ENCODE data around the gene PPM1L. TPM values are rescaled to one million over a fixed set of nuclear protein-coding genes. Genes with fewer than 3 reads are reported as not detected.
"Not testable (repeated sequence)": the region's sequence is repeated elsewhere in the genome, so short reads cannot be mapped to it uniquely, and the experiment has no call there.

PPM1L gene
- total RNA-seq, 1 donor: 0.86 TPM

GRCh38 chr3:160992712-160993111 is 236.7 kb downstream of the PPM1L start:
- no peak for DNase-seq (ENCODE audit: low read depth)
- H3K4me3 ChIP-seq (ENCODE audit: low read depth, low read length): no peak overlapping the region
- TF ChIP-seq CTCF (IDR thresholded peaks at IDR 0.05; ENCODE audit: insufficient read depth, low read depth, low read length): no peak

- no peak for DNase-seq (ENCODE audit: low read depth)
- TF ChIP-seq CTCF (IDR thresholded peaks at IDR 0.05; ENCODE audit: insufficient read depth, low read depth, low read length): no peak
- H3K4me3 ChIP-seq (ENCODE audit: low read depth, low read length): no peak overlapping the region
Observed at GRCh38 chr3:160996811-160997210, 240.8 kb downstream of the PPM1L start.

- TF ChIP-seq CTCF (IDR thresholded peaks at IDR 0.05; ENCODE audit: insufficient read depth, low read depth, low read length): no peak
- no peak overlapping the region for H3K4me3 ChIP-seq (ENCODE audit: low read depth, low read length)
Observed at GRCh38 chr3:160998581-160998980, 242.6 kb downstream of the PPM1L start.

GRCh38 chr3:160999274-160999673 is 243.2 kb downstream of the PPM1L start:
- H3K4me3 ChIP-seq (ENCODE audit: low read depth, low read length): no peak overlapping the region
- DNase-seq (ENCODE audit: low read depth): no peak
- no peak for TF ChIP-seq CTCF (IDR thresholded peaks at IDR 0.05; ENCODE audit: insufficient read depth, low read depth, low read length)

More at GRCh38 chr3:160998581-160998980, 242.6 kb downstream of the PPM1L start:
- no peak for DNase-seq (ENCODE audit: low read depth)

- no peak for TF ChIP-seq CTCF (IDR thresholded peaks at IDR 0.05; ENCODE audit: insufficient read depth, low read depth, low read length)
- H3K4me3 ChIP-seq (ENCODE audit: low read depth, low read length): no peak overlapping the region
- no peak for DNase-seq (ENCODE audit: low read depth)
Observed at GRCh38 chr3:161008086-161008485, 252.1 kb downstream of the PPM1L start.

GRCh38 chr3:161010151-161010550 is 254.1 kb downstream of the PPM1L start:
- not testable (repeated sequence) for H3K4me3 ChIP-seq (ENCODE audit: low read depth, low read length); DNase-seq (ENCODE audit: low read depth)

GRCh38 chr3:161014843-161015749 is 259.1 kb downstream of the PPM1L start:
- H3K4me3 ChIP-seq (ENCODE audit: low read depth, low read length): no peak overlapping the region
- TF ChIP-seq CTCF (IDR thresholded peaks at IDR 0.05; ENCODE audit: insufficient read depth, low read depth, low read length): no peak
- DNase-seq (ENCODE audit: low read depth): no peak

Data from fibroblast of villous mesenchyme (primary cell).